BJ (cell line): ENCODE measurements around the gene CPB2. TPM values are rescaled to one million over a fixed set of nuclear protein-coding genes. Genes with fewer than 3 reads are reported as not detected.

ENCODE experiments used
- CTCF ChIA-PET: fragments of 350-600 bp; formaldehyde crosslinking; extraction: SDS; loops from one replicate; lab custom pipeline; 2021; ENCODE audit warnings: antibody characterized with exemption, inconsistent platforms; lab: Yijun Ruan, JAX
- POLR2A ChIA-PET: fragments of 300-600 bp; sonication (Branson Sonifier 250); formaldehyde crosslinking; extraction: SDS; loops from one replicate; lab custom pipeline; 2021; ENCODE audit warnings: antibody characterized with exemption; lab: Charles Lee
- DNase-seq: peaks from one replicate; pipeline ENCODE4 v3.0.0-alpha.2; 2011; ENCODE audit warnings: low read depth
- H3K27me3 ChIP-seq: 2 replicates; pipeline ENCODE4 v1.6.0; 2011; ENCODE audit warnings: low read length; ENCODE audit not compliant: control insufficient read depth, insufficient read depth
- H3K36me3 ChIP-seq: 2 replicates; pipeline ENCODE4 v1.5.1; 2011; ENCODE audit warnings: low read length; ENCODE audit not compliant: control insufficient read depth, insufficient read depth
- H3K4me3 ChIP-seq: 2 replicates; pipeline ENCODE4 v1.5.1; 2011; ENCODE audit warnings: low read depth, mild to moderate bottlenecking, control low read depth, low read length
- CTCF ChIP-seq: IDR thresholded peaks from 2 replicates; pipeline ENCODE4 v1.5.1; 2011; ENCODE audit warnings: low read depth, mild to moderate bottlenecking, control low read depth, inconsistent platforms, low read length, moderate library complexity; ENCODE audit not compliant: insufficient read depth
- polyA plus RNA-seq: library from polyadenylated mRNA; depleted of rRNA; stranded (reverse); fragments of >200 nt; gene quantifications from 2 replicates; pipeline ENCODE4 v1.2.3, GENCODE V29; 2011; rRNA removed

The CPB2 gene
- polyA plus RNA-seq, 1 experiment: not detected

DNA sequence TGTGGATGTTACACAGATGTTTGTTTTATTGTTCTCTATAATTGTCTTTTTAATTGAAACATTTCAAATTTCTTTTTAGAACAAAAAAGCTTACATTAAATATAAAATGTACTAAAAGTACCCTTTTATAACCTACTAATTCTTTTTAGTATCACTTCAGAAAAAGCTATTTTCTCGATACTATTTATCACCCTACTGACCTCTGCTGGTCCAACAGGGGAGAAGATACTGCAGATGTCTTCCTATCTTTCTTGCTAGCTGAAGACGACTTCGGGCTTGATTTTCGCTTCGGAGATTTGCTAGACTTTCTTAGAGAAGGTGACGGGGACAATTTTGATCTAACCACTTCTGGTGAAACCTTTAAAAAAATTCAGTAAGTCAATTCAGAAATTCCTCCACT lies 94.7 kb downstream of the CPB2 start:
- Histone ChIP-seq H3K27me3 (no peaks in the 10 kb centered on the region), H3K36me3 (peaks cover 3% of the 10 kb centered on the region; the same call in 1 of the 2 replicates), H3K4me3 (no peak overlapping the region)
- CTCF ChIA-PET: interaction anchor here (1.2 kb wide), 1 partner anchor 388 kb away, joined by 3 read pairs; no protein-coding TSS in a partner anchor
- POLR2A ChIA-PET: no interaction called here
- TF ChIP-seq CTCF: peak; percentile 47
- no peak for DNase-seq

DNA sequence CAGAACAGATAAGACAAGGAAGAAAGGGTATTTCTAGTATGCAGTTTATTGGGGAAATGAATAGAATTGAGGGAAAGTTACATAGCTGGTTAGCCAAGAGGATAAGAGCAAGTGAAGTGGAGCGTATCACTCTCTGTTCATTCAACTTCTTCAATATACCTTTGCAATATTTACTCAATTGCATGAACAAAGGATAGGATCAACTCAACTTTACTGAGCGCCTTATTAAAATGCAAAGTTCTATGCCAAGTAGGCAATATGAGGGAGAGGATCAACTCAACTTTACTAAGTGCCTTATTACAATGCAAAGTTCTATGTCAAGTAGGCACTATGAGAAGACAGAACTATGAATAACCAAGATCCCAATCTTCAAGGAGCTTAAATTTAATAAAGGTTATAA lies 96.2 kb downstream of the CPB2 start:
- no peak for TF ChIP-seq CTCF
- ChIA-PET POLR2A (no interaction called here), CTCF (no interaction called here)
- H3K27me3 ChIP-seq: no peaks in the 10 kb centered on the region
- H3K36me3 ChIP-seq: peaks cover 3% of the 10 kb centered on the region; the same call in 1 of the 2 replicates
- H3K4me3 ChIP-seq: no peak overlapping the region
- no peak for DNase-seq

GRCh38 chr13:46006688-46007452 lies 98.0 kb downstream of the CPB2 start:
- TF ChIP-seq CTCF: no peak
- ChIA-PET POLR2A (no interaction called here), CTCF (interaction anchor here (1.0 kb wide), 1 partner anchor 13 kb away, joined by 3 read pairs; no protein-coding TSS in a partner anchor)
- Histone ChIP-seq H3K36me3 (peaks cover 3% of the 10 kb centered on the region), H3K4me3 (no peak overlapping the region), H3K27me3 (no peaks in the 10 kb centered on the region)
- DNase-seq: no peak

GRCh38 chr13:46004491-46004890 lies 100.3 kb downstream of the CPB2 start:
- Histone ChIP-seq H3K27me3 (no peaks in the 10 kb centered on the region), H3K4me3 (no peak overlapping the region), H3K36me3 (peaks cover 8% of the 10 kb centered on the region)
- no peak for TF ChIP-seq CTCF
- DNase-seq: no peak
- POLR2A ChIA-PET: no interaction called here
- CTCF ChIA-PET: no interaction called here

Other genes starting within 250 kb of the CPB2 start
- 1.9 and 3.9 TPM in 2 replicates for gene ZC3H13, start 52.3 kb downstream of the CPB2 start, polyA plus RNA-seq
- gene LCP1, start 77.1 kb upstream of the CPB2 start, polyA plus RNA-seq: 0.06 TPM in 1 of 2 replicates, not detected in the other
- gene LRRC63, start 106.9 kb upstream of the CPB2 start, polyA plus RNA-seq: not detected in 2 replicates